H9 (cell line): ENCODE data around the gene F11. TPM values are rescaled to one million over a fixed set of nuclear protein-coding genes. Genes with fewer than 3 reads are reported as not detected.

ENCODE experiments used
- DNase-seq: peaks from one replicate; pipeline ENCODE4 v3.0.0-alpha.2; 2017
- H2AFZ ChIP-seq: one replicate; pipeline ENCODE4 v1.6.1; 2013; ENCODE audit warnings: mild to moderate bottlenecking, low read length, control low read depth, moderate library complexity
- H2AK5ac ChIP-seq: 2 replicates; pipeline ENCODE4 v1.6.1; 2013; ENCODE audit warnings: low read length, control low read depth, mixed read lengths; ENCODE audit not compliant: insufficient read length
- H2BK120ac ChIP-seq: one replicate; pipeline ENCODE4 v1.6.1; 2013; ENCODE audit warnings: low read depth, mild to moderate bottlenecking, low read length, control low read depth, inconsistent platforms; ENCODE audit not compliant: poor library complexity, severe bottlenecking
- H2BK12ac ChIP-seq: 2 replicates; pipeline ENCODE4 v1.6.1; 2013; ENCODE audit warnings: low read length, control low read depth, mixed read lengths, low read depth; ENCODE audit not compliant: insufficient read length
- H2BK15ac ChIP-seq: 2 replicates; pipeline ENCODE4 v1.6.1; 2013; ENCODE audit warnings: low read depth, low read length, control low read depth
- H2BK20ac ChIP-seq: one replicate; pipeline ENCODE4 v1.6.1; 2013; ENCODE audit warnings: low read depth, mild to moderate bottlenecking, low read length, control low read depth, inconsistent platforms; ENCODE audit not compliant: poor library complexity, severe bottlenecking
- H2BK5ac ChIP-seq: 2 replicates; pipeline ENCODE4 v1.6.1; 2013; ENCODE audit warnings: low read length, control low read depth, mixed read lengths; ENCODE audit not compliant: insufficient read length
- H3K14ac ChIP-seq: 2 replicates; pipeline ENCODE4 v1.6.1; 2013; ENCODE audit warnings: low read length, control low read depth; ENCODE audit not compliant: insufficient read depth
- H3K18ac ChIP-seq: 2 replicates; pipeline ENCODE4 v1.6.1; 2013; ENCODE audit warnings: low read depth, mild to moderate bottlenecking, mixed read lengths, low read length, control low read depth; ENCODE audit not compliant: insufficient read length
- H3K23ac ChIP-seq: 2 replicates; pipeline ENCODE4 v1.6.1; 2013; ENCODE audit warnings: low read length, control low read depth, mixed read lengths, low read depth; ENCODE audit not compliant: insufficient read length
- H3K23me2 ChIP-seq: 2 replicates; pipeline ENCODE4 v1.6.1; 2013; ENCODE audit warnings: low read depth, mild to moderate bottlenecking, mixed read lengths, low read length, control low read depth; ENCODE audit not compliant: insufficient read length, poor library complexity, severe bottlenecking
- H3K27ac ChIP-seq: 2 replicates; pipeline ENCODE4 v1.5.1; 2013; ENCODE audit warnings: low read length, control low read depth, mixed read lengths, low read depth; ENCODE audit not compliant: insufficient read length
- H3K27me3 ChIP-seq: 2 replicates; pipeline ENCODE4 v1.6.1; 2013; ENCODE audit warnings: low read length, control low read depth, inconsistent platforms; ENCODE audit not compliant: insufficient read depth
- H3K4ac ChIP-seq: 2 replicates; pipeline ENCODE4 v1.6.1; 2013; ENCODE audit warnings: low read depth, mild to moderate bottlenecking, control low read depth, inconsistent platforms, low read length, moderate library complexity
- H3K4me1 ChIP-seq: 2 replicates; pipeline ENCODE4 v1.6.1; 2013; ENCODE audit warnings: low read length, control low read depth, inconsistent platforms; ENCODE audit not compliant: insufficient read depth
- H3K4me2 ChIP-seq: 2 replicates; pipeline ENCODE4 v1.6.1; 2013; ENCODE audit warnings: low read length, control low read depth, mixed read lengths; ENCODE audit not compliant: insufficient read length, insufficient read depth
- H3K56ac ChIP-seq: 2 replicates; pipeline ENCODE4 v1.6.1; 2013; ENCODE audit warnings: low read depth, mild to moderate bottlenecking, mixed read lengths, low read length, control low read depth; ENCODE audit not compliant: insufficient read length
- H3K79me1 ChIP-seq: 2 replicates; pipeline ENCODE4 v1.6.1; 2013; ENCODE audit warnings: low read depth, mild to moderate bottlenecking, moderate library complexity, low read length, control low read depth, inconsistent platforms; ENCODE audit not compliant: insufficient read depth, poor library complexity, severe bottlenecking
- H3K79me2 ChIP-seq: 2 replicates; pipeline ENCODE4 v1.6.1; 2013; ENCODE audit warnings: low read length, control low read depth, inconsistent platforms; ENCODE audit not compliant: insufficient read depth
- H3K9ac ChIP-seq: 2 replicates; pipeline ENCODE4 v1.6.1; 2013; ENCODE audit warnings: low read length, control low read depth, mixed read lengths; ENCODE audit not compliant: insufficient read length; ENCODE audit errors: extremely low read depth
- H3K9me3 ChIP-seq: one replicate; pipeline ENCODE4 v1.6.1; 2013; ENCODE audit warnings: low read depth, low read length, inconsistent platforms; ENCODE audit not compliant: control insufficient read depth
- H3T11ph ChIP-seq: one replicate; pipeline ENCODE4 v1.6.1; 2013; ENCODE audit warnings: mild to moderate bottlenecking, low read length, control low read depth, inconsistent platforms
- H4K20me1 ChIP-seq: one replicate; pipeline ENCODE4 v1.6.1; 2013; ENCODE audit not compliant: control insufficient read depth, insufficient read length, insufficient read depth
- H4K5ac ChIP-seq: 2 replicates; pipeline ENCODE4 v1.6.1; 2013; ENCODE audit warnings: low read depth, mild to moderate bottlenecking, mixed read lengths, low read length, control low read depth; ENCODE audit not compliant: insufficient read length
- H4K8ac ChIP-seq: replicated peaks from 2 replicates; pipeline ENCODE4 v1.6.1; 2013; ENCODE audit warnings: low read length, control low read depth, mixed read lengths, low read depth; ENCODE audit not compliant: insufficient read length
- H4K91ac ChIP-seq: 2 replicates; pipeline ENCODE4 v1.6.1; 2013; ENCODE audit warnings: low read depth, mild to moderate bottlenecking, moderate library complexity, mixed read lengths, low read length, control low read depth; ENCODE audit not compliant: insufficient read length
- H3K27ac Mint-ChIP-seq, 3 experiments: 2 replicates in 2 of 3; 3 replicates in 1 of 3; pipeline ENCODE4 v1.8.0; 2020 to 2021; ENCODE audit warnings: mixed read lengths in 3 of 3, mild to moderate bottlenecking in 1 of 3, moderate library complexity in 1 of 3
- H3K27me3 Mint-ChIP-seq: 2 replicates; pipeline ENCODE4 v1.8.0; 2021; ENCODE audit warnings: low read depth, mild to moderate bottlenecking, moderate library complexity, mixed read lengths
- H3K36me3 Mint-ChIP-seq, 3 experiments: 2 replicates in 2 of 3; 3 replicates in 1 of 3; pipeline ENCODE4 v1.8.0; 2020 to 2021; ENCODE audit warnings: low read depth in 3 of 3, mixed read lengths in 3 of 3; ENCODE audit not compliant: insufficient read depth in 1 of 3
- H3K4me1 Mint-ChIP-seq, 2 experiments: 2 replicates each; pipeline ENCODE4 v1.8.0; 2020; ENCODE audit warnings: mixed read lengths in 2 of 2
- H3K4me3 Mint-ChIP-seq, 2 experiments: 2 replicates in 1 of 2; 3 replicates in 1 of 2; pipeline ENCODE4 v1.8.0; 2020 to 2021; ENCODE audit warnings: mild to moderate bottlenecking in 2 of 2, mixed read lengths in 2 of 2, moderate library complexity in 1 of 2
- H3K9me3 Mint-ChIP-seq, 2 experiments: 2 replicates in 1 of 2; 3 replicates in 1 of 2; pipeline ENCODE4 v1.8.0; 2020; ENCODE audit warnings: mild to moderate bottlenecking in 2 of 2, mixed read lengths in 2 of 2, moderate library complexity in 1 of 2
- CTCF ChIP-seq: fragments of 200-600 bp; sonication (generic); conservative IDR thresholded peaks from 3 replicates; pipeline ENCODE4 v1.8.0; 2021; ENCODE audit warnings: antibody characterized with exemption, mild to moderate bottlenecking
- WGBS: extraction: QIAGEN DNeasy Blood & Tissue Kit; methylation state at CpG from one replicate; pipeline ENCODE4 v1.1.7; 2013; ENCODE audit warnings: missing lambda C conversion rate, low lambda C conversion rate, mixed read lengths; ENCODE audit not compliant: insufficient read length; ENCODE audit errors: extremely low coverage; 5-methylcytosine and 5-hydroxymethylcytosine counted together
- total RNA-seq: library from RNA; stranded (reverse); gene quantifications from 2 replicates; pipeline ENCODE4 v1.2.1, GENCODE V29; 2021

F11 gene
- total RNA-seq, 1 experiment from 2014 or later: 0.50 TPM

- Histone ChIP-seq H3K27me3 (no peaks in the 10 kb centered on the region), H3K23ac (no peak overlapping the region), H3T11ph (no peak overlapping the region), H2BK12ac (no peak overlapping the region), H3K18ac (no peak overlapping the region), H4K5ac (no peak overlapping the region), H2AK5ac (no peak overlapping the region), H3K23me2 (no peaks in the 10 kb centered on the region), H3K4me1 (no peaks in the 10 kb centered on the region), H2BK20ac (no peak overlapping the region), H4K20me1 (no peaks in the 10 kb centered on the region), H2BK15ac (no peak overlapping the region), H3K4ac (no peak overlapping the region), H4K8ac (no peak overlapping the region), H3K4me2 (no peak overlapping the region), H3K56ac (no peak overlapping the region), H3K14ac (no peak overlapping the region), H4K91ac (no peak overlapping the region), H3K9me3 (no peaks in the 10 kb centered on the region), H2AFZ (no peak overlapping the region), H2BK120ac (no peak overlapping the region), H3K9ac (no peak overlapping the region), H3K79me2 (no peaks in the 10 kb centered on the region), H3K79me1 (no peaks in the 10 kb centered on the region), H2BK5ac (no peak overlapping the region), H3K27ac (no peak overlapping the region)
- peaks cover 19% of the 10 kb centered on the region for H3K27me3 Mint-ChIP-seq
- peaks cover 1 to 13% (median 3%) of the 10 kb centered on the region in 3 experiments; a peak in 4 of 7 replicates for H3K36me3 Mint-ChIP-seq
- H3K4me1 Mint-ChIP-seq: no peaks in the 10 kb centered on the region
- H3K27ac Mint-ChIP-seq: no peak overlapping the region
- no peak for TF ChIP-seq CTCF
- 100% methylated on average over 2 of the region's 3 CpGs for WGBS
- peaks cover 17 to 21% of the 10 kb centered on the region in 2 experiments for H3K9me3 Mint-ChIP-seq
- no peak overlapping the region for H3K4me3 Mint-ChIP-seq
- no peak for DNase-seq
These were observed 64.4 kb downstream of the F11 start for GRCh38 chr4:186330368-186330767.
